WTC11 (cell line): ENCODE results near the gene IRF2. TPM values are rescaled to one million over a fixed set of nuclear protein-coding genes. Genes with fewer than 3 reads are reported as not detected.

ENCODE experiments used
- ATAC-seq: fragments of 200-7000 bp; cut with Tn5 transposase; 2 replicates; pipeline ENCODE4 v1.10.0; 2021; ENCODE audit warnings: mild to moderate bottlenecking, moderate library complexity
- CTCF ChIA-PET: fragments of 300-600 bp; sonication (Branson Sonifier 250); formaldehyde crosslinking; loops from one replicate; lab custom pipeline; 2021; ENCODE audit warnings: antibody characterized with exemption; lab: Charles Lee
- POLR2A ChIA-PET: fragments of 350-600 bp; sonication (Branson Sonifier 250); formaldehyde crosslinking; loops from one replicate; lab custom pipeline; 2021; ENCODE audit warnings: antibody characterized with exemption; lab: Charles Lee
- DNase-seq: peaks from one replicate; pipeline ENCODE4 v3.0.0; 2021; ENCODE audit warnings: low spot score
- H3K27ac Mint-ChIP-seq: 2 replicates; pipeline ENCODE4 v1.8.0; 2021; ENCODE audit warnings: mixed read lengths
- H3K27me3 Mint-ChIP-seq: 2 replicates; pipeline ENCODE4 v1.8.0; 2021; ENCODE audit warnings: low read depth, mild to moderate bottlenecking, moderate library complexity, mixed read lengths
- H3K36me3 Mint-ChIP-seq: 2 replicates; pipeline ENCODE4 v1.8.0; 2021; ENCODE audit warnings: mixed read lengths
- H3K4me1 Mint-ChIP-seq: 2 replicates; pipeline ENCODE4 v1.8.0; 2022; ENCODE audit warnings: mixed read lengths
- H3K4me3 Mint-ChIP-seq: 2 replicates; pipeline ENCODE4 v1.8.0; 2021; ENCODE audit warnings: mild to moderate bottlenecking, moderate library complexity, mixed read lengths
- H3K9me3 Mint-ChIP-seq: 2 replicates; pipeline ENCODE4 v1.8.0; 2021; ENCODE audit warnings: mixed read lengths
- CBFB ChIP-seq: sonication (generic); formaldehyde crosslinking; IDR thresholded peaks from 2 replicates; pipeline ENCODE4 v1.8.1; 2022; ENCODE audit warnings: mild to moderate bottlenecking, low read depth, missing genetic modification reagents
- CREB1 ChIP-seq: sonication (generic); formaldehyde crosslinking; IDR thresholded peaks from 2 replicates; pipeline ENCODE4 v1.8.0; 2023; ENCODE audit warnings: mild to moderate bottlenecking, missing genetic modification reagents
- ELF4 ChIP-seq: sonication (generic); formaldehyde crosslinking; IDR thresholded peaks from 2 replicates; pipeline ENCODE4 v1.8.1; 2022; ENCODE audit warnings: low read depth, mild to moderate bottlenecking, moderate library complexity, missing genetic modification reagents
- ESRRA ChIP-seq: sonication (generic); formaldehyde crosslinking; IDR thresholded peaks from 2 replicates; pipeline ENCODE4 v1.8.1; 2022; ENCODE audit warnings: mild to moderate bottlenecking, missing genetic modification reagents, borderline replicate concordance
- NFE2L1 ChIP-seq: sonication (generic); formaldehyde crosslinking; IDR thresholded peaks from 2 replicates; pipeline ENCODE4 v1.8.1; 2023; ENCODE audit warnings: missing genetic modification reagents
- NFYB ChIP-seq: sonication (generic); formaldehyde crosslinking; conservative IDR thresholded peaks from 2 replicates; pipeline ENCODE4 v1.8.0; 2022; ENCODE audit warnings: low read depth, missing genetic modification reagents
- SP1 ChIP-seq: sonication (generic); formaldehyde crosslinking; conservative IDR thresholded peaks from 2 replicates; pipeline ENCODE4 v1.8.1; 2022; ENCODE audit warnings: missing genetic modification reagents
- TEAD1 ChIP-seq: sonication (generic); formaldehyde crosslinking; IDR thresholded peaks from 2 replicates; pipeline ENCODE4 v1.8.0; 2022; ENCODE audit warnings: mild to moderate bottlenecking, missing genetic modification reagents
- ZNF416 ChIP-seq: fragments of 250-450 bp; sonication (Bioruptor Pico); IDR thresholded peaks from 2 replicates; pipeline ENCODE4 v1.9.0; 2021; ENCODE audit warnings: mild to moderate bottlenecking, inconsistent platforms
- total RNA-seq: library from RNA; stranded (reverse); gene quantifications from 3 replicates; pipeline ENCODE4 v1.2.3, GENCODE V29; 2021
- TF ChIP-seq, protein P1 (sequence below): sonication (generic); formaldehyde crosslinking; IDR thresholded peaks from 2 replicates; pipeline ENCODE4 v1.8.0; 2022; ENCODE audit warnings: mild to moderate bottlenecking, missing genetic modification reagents
- TF ChIP-seq, protein P2 (sequence below): fragments of 200-600 bp; IDR thresholded peaks from 2 replicates; pipeline ENCODE4 v1.8.0; 2022; ENCODE audit warnings: antibody characterized with exemption
- TF ChIP-seq, protein P3 (sequence below): fragments of 250-450 bp; sonication (Bioruptor Pico); IDR thresholded peaks from 2 replicates; pipeline ENCODE4 v1.9.0; 2021; ENCODE audit warnings: mild to moderate bottlenecking
- TF ChIP-seq, protein P4 (sequence below): fragments of 250-450 bp; sonication (Bioruptor Pico); conservative IDR thresholded peaks from 2 replicates; pipeline ENCODE4 v1.9.0; 2021; ENCODE audit warnings: mild to moderate bottlenecking
- TF ChIP-seq, protein P5 (sequence below): sonication (generic); formaldehyde crosslinking; conservative IDR thresholded peaks from 2 replicates; pipeline ENCODE4 v1.8.1; 2023; ENCODE audit warnings: mild to moderate bottlenecking, low read depth, missing genetic modification reagents, moderate library complexity
- TF ChIP-seq, protein P6 (sequence below): fragments of 250-450 bp; sonication (Bioruptor Pico); IDR thresholded peaks from 2 replicates; pipeline ENCODE4 v1.8.0; 2021; ENCODE audit warnings: mild to moderate bottlenecking
- TF ChIP-seq, protein P7 (sequence below): sonication (generic); formaldehyde crosslinking; IDR thresholded peaks from 2 replicates; pipeline ENCODE4 v1.8.1; 2022; ENCODE audit warnings: mild to moderate bottlenecking, missing genetic modification reagents, moderate library complexity, borderline replicate concordance

IRF2 gene
- total RNA-seq, 1 experiment from 2014 or later, result 11.8 TPM

DNA sequence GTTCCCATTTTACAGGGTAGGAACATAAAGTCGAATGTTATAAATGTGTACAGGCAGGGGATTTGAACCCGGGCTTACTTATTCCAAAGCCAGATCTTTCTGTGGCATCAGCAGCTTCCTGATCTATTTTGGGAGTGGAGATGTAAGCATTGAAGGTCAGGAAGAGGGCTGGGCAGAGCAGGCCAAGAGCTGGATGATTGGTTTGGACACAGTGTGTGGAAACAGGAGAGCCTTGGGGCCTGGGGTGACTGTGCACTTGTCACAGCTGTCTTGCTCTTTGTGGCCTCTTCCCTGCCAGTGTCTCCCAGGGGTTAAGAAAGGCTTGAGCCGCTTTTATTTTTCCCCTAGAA lies 128.8 kb downstream of the IRF2 start:
- H3K9me3 Mint-ChIP-seq, result peaks cover 2% of the 10 kb centered on the region
- CTCF ChIA-PET, result no interaction called here
- no peaks in the 10 kb centered on the region for H3K36me3 Mint-ChIP-seq
- ATAC-seq (no peak), DNase-seq (no peak)
- TF ChIP-seq, protein P1, sequence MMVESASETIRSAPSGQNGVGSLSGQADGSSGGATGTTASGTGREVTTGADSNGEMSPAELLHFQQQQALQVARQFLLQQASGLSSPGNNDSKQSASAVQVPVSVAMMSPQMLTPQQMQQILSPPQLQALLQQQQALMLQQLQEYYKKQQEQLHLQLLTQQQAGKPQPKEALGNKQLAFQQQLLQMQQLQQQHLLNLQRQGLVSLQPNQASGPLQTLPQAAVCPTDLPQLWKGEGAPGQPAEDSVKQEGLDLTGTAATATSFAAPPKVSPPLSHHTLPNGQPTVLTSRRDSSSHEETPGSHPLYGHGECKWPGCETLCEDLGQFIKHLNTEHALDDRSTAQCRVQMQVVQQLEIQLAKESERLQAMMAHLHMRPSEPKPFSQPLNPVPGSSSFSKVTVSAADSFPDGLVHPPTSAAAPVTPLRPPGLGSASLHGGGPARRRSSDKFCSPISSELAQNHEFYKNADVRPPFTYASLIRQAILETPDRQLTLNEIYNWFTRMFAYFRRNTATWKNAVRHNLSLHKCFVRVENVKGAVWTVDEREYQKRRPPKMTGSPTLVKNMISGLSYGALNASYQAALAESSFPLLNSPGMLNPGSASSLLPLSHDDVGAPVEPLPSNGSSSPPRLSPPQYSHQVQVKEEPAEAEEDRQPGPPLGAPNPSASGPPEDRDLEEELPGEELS (CRISPR knock-in tag), result no peak
- no peak overlapping the region for H3K4me3 Mint-ChIP-seq
- peaks cover 3% of the 10 kb centered on the region; the same call in 1 of the 2 replicates for H3K27me3 Mint-ChIP-seq
- peaks cover 46% of the 10 kb centered on the region for H3K4me1 Mint-ChIP-seq
- H3K27ac Mint-ChIP-seq, result peak overlapping the region; percentile 61; the same call in 1 of the 2 replicates
- POLR2A ChIA-PET, result no interaction called here

DNA sequence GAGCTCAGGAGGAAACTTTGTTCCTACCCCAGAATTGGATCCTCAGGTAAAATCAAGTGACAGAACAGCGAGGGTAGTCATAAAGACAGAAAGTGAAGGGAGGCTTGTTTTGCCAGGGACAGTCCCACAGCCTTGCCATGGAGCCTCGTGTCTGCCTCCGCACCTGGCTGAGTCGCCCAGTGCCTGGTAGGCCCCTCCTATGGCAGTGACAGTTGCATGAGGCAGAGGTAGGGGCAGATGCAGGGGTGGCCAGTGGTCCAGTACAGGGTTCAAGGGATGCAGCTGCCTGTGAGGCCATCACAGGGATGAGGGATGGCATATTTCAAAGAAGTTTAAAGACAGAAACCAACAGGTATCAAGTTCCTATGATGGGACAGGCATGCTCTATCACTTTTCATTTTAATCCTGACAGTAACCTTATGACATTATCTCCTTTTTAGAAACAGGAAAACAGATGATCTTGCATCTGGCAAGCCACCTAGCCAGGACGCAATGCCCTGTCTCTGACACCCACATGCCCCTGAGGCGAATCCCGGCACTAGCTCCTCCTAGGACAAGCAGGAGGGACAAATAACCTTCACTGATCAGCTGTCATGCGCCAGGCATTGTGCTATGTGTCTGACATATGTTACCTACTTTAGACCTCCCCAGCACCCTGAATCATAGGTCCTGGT lies 129.3 kb downstream of the IRF2 start:
- CTCF ChIA-PET, result interaction anchor here (0.6 kb wide), 1 partner anchor 82 kb away, joined by 3 read pairs; no protein-coding TSS in a partner anchor
- ATAC-seq, result no peak
- no peak for DNase-seq
- peaks cover 3% of the 10 kb centered on the region; the same call in 1 of the 2 replicates for H3K27me3 Mint-ChIP-seq
- TF ChIP-seq, protein P2, sequence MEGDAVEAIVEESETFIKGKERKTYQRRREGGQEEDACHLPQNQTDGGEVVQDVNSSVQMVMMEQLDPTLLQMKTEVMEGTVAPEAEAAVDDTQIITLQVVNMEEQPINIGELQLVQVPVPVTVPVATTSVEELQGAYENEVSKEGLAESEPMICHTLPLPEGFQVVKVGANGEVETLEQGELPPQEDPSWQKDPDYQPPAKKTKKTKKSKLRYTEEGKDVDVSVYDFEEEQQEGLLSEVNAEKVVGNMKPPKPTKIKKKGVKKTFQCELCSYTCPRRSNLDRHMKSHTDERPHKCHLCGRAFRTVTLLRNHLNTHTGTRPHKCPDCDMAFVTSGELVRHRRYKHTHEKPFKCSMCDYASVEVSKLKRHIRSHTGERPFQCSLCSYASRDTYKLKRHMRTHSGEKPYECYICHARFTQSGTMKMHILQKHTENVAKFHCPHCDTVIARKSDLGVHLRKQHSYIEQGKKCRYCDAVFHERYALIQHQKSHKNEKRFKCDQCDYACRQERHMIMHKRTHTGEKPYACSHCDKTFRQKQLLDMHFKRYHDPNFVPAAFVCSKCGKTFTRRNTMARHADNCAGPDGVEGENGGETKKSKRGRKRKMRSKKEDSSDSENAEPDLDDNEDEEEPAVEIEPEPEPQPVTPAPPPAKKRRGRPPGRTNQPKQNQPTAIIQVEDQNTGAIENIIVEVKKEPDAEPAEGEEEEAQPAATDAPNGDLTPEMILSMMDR, result no peak
- no peak for TF ChIP-seq NFYB
- no peaks in the 10 kb centered on the region for H3K9me3 Mint-ChIP-seq
- H3K4me3 Mint-ChIP-seq, result no peak overlapping the region
- H3K4me1 Mint-ChIP-seq, result peaks cover 46% of the 10 kb centered on the region
- POLR2A ChIA-PET, result no interaction called here
- no peaks in the 10 kb centered on the region for H3K36me3 Mint-ChIP-seq
- peak overlapping the region; percentile 61; the same call in 1 of the 2 replicates for H3K27ac Mint-ChIP-seq

DNA sequence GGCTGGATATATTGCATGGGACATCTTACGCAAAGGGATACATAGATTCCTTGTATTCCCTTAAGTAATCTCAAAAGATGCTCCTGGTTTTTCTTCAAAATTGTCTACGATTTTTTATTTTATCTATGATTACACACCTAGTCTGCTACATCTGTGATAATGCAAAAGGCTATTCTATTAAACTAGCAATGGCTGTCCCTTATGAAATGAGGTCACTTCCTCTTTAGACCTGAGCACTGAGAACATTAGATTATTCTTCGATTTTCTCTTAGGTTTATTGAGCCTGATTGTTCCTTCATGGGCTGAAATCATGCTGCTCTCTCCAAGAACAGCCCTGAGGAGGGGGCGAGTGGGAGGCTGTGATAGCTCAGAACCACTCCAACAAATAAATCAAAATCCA lies 129.9 kb downstream of the IRF2 start:
- H3K27ac Mint-ChIP-seq, result no peak overlapping the region
- H3K36me3 Mint-ChIP-seq, result no peaks in the 10 kb centered on the region
- peak overlapping the region; percentile 86; the same call in 1 of the 2 replicates for H3K4me3 Mint-ChIP-seq
- H3K4me1 Mint-ChIP-seq, result peaks cover 43% of the 10 kb centered on the region
- peaks cover under 1% of the 10 kb centered on the region; the same call in 1 of the 2 replicates for H3K27me3 Mint-ChIP-seq
- POLR2A ChIA-PET, result interaction anchor here (0.6 to 1.5 kb wide), 2 partner anchors 43 to 389 kb away, joined by 4 to 7 read pairs; partner anchors contain the start of gene CENPU
- CTCF ChIA-PET, result interaction anchor here (0.6 kb wide), 1 partner anchor 81 kb away, joined by 3 read pairs; no protein-coding TSS in a partner anchor
- DNase-seq (no peak), ATAC-seq (no peak)
- no peaks in the 10 kb centered on the region for H3K9me3 Mint-ChIP-seq
- TF ChIP-seq CREB1, result no peak
- TF ChIP-seq, protein P3, sequence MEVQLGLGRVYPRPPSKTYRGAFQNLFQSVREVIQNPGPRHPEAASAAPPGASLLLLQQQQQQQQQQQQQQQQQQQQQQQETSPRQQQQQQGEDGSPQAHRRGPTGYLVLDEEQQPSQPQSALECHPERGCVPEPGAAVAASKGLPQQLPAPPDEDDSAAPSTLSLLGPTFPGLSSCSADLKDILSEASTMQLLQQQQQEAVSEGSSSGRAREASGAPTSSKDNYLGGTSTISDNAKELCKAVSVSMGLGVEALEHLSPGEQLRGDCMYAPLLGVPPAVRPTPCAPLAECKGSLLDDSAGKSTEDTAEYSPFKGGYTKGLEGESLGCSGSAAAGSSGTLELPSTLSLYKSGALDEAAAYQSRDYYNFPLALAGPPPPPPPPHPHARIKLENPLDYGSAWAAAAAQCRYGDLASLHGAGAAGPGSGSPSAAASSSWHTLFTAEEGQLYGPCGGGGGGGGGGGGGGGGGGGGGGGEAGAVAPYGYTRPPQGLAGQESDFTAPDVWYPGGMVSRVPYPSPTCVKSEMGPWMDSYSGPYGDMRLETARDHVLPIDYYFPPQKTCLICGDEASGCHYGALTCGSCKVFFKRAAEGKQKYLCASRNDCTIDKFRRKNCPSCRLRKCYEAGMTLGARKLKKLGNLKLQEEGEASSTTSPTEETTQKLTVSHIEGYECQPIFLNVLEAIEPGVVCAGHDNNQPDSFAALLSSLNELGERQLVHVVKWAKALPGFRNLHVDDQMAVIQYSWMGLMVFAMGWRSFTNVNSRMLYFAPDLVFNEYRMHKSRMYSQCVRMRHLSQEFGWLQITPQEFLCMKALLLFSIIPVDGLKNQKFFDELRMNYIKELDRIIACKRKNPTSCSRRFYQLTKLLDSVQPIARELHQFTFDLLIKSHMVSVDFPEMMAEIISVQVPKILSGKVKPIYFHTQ (CRISPR knock-in tag), result no peak
- TF ChIP-seq, protein P4, sequence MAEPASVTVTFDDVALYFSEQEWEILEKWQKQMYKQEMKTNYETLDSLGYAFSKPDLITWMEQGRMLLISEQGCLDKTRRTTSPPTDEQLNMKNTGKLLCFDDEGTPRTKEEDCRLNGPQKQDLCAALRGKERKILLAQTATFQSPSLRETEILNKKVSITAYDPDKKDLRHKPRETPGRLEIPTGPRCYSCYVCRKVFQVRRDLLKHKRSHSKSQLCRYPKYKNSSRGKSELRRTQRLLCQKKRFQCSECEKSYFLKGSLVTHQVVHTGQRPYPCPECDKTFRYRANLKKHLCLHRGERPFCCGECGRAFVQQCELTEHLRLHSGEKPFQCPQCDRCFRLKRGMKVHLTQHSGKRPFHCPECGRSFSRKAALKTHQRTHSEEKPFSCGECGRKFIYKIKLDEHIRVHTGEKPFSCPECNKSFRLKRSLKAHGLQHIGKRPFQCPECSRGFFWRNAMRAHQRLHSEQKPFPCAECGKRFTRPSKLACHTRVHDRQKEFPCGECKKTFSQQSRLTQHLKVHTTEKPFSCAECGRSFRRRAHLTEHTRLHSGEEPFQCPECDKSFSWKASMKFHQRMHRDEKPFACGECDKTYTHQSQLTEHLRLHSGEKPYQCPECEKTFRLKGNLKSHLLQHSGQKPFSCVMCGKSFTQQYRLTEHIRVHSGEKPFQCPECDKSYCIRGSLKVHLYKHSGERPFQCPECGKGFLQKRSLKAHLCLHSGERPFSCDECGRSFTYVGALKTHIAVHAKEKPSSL (CRISPR knock-in tag), result no peak
- TF ChIP-seq CBFB (CRISPR knock-in tag), result no peak
- TF ChIP-seq ELF4 (CRISPR knock-in tag), result no peak
- no peak for TF ChIP-seq TEAD1
- TF ChIP-seq SP1, result no peak
- no peak for TF ChIP-seq ZNF416 (CRISPR knock-in tag)
- TF ChIP-seq, protein P5, sequence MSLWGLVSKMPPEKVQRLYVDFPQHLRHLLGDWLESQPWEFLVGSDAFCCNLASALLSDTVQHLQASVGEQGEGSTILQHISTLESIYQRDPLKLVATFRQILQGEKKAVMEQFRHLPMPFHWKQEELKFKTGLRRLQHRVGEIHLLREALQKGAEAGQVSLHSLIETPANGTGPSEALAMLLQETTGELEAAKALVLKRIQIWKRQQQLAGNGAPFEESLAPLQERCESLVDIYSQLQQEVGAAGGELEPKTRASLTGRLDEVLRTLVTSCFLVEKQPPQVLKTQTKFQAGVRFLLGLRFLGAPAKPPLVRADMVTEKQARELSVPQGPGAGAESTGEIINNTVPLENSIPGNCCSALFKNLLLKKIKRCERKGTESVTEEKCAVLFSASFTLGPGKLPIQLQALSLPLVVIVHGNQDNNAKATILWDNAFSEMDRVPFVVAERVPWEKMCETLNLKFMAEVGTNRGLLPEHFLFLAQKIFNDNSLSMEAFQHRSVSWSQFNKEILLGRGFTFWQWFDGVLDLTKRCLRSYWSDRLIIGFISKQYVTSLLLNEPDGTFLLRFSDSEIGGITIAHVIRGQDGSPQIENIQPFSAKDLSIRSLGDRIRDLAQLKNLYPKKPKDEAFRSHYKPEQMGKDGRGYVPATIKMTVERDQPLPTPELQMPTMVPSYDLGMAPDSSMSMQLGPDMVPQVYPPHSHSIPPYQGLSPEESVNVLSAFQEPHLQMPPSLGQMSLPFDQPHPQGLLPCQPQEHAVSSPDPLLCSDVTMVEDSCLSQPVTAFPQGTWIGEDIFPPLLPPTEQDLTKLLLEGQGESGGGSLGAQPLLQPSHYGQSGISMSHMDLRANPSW, result no peak
- no peak for TF ChIP-seq NFYB
- TF ChIP-seq, protein P6, sequence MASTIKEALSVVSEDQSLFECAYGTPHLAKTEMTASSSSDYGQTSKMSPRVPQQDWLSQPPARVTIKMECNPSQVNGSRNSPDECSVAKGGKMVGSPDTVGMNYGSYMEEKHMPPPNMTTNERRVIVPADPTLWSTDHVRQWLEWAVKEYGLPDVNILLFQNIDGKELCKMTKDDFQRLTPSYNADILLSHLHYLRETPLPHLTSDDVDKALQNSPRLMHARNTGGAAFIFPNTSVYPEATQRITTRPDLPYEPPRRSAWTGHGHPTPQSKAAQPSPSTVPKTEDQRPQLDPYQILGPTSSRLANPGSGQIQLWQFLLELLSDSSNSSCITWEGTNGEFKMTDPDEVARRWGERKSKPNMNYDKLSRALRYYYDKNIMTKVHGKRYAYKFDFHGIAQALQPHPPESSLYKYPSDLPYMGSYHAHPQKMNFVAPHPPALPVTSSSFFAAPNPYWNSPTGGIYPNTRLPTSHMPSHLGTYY, result no peak
- TF ChIP-seq NFE2L1 (CRISPR knock-in tag), result no peak
- no peak for TF ChIP-seq ESRRA (CRISPR knock-in tag)
- TF ChIP-seq, protein P7, sequence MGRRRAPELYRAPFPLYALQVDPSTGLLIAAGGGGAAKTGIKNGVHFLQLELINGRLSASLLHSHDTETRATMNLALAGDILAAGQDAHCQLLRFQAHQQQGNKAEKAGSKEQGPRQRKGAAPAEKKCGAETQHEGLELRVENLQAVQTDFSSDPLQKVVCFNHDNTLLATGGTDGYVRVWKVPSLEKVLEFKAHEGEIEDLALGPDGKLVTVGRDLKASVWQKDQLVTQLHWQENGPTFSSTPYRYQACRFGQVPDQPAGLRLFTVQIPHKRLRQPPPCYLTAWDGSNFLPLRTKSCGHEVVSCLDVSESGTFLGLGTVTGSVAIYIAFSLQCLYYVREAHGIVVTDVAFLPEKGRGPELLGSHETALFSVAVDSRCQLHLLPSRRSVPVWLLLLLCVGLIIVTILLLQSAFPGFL (CRISPR knock-in tag), result no peak
